NCI-H345 treated with DMSO at 0.1 percent for 48 hours (cell line): Measurements from ENCODE around the gene CIAO3.
A peak's percentile ranks its signal among the peaks of the same experiment; 100 is the strongest.
"Not testable (repeated sequence)": the region's sequence is repeated elsewhere in the genome, so short reads cannot be mapped to it uniquely, and the experiment has no call there.

Experiments
- DNase-seq: peaks from one replicate; lab custom pipeline; 2025; ENCODE audit not compliant: unreplicated experiment; lab: John Stamatoyannopoulos, UW

The CIAO3 gene

GRCh38 chr16:694863-695354 is 45.9 kb downstream of the CIAO3 start:
- DNase-seq: no peak

- DNase-seq: no peak
Measured at GRCh38 chr16:694187-694862, 46.5 kb downstream of the CIAO3 start.

DNA sequence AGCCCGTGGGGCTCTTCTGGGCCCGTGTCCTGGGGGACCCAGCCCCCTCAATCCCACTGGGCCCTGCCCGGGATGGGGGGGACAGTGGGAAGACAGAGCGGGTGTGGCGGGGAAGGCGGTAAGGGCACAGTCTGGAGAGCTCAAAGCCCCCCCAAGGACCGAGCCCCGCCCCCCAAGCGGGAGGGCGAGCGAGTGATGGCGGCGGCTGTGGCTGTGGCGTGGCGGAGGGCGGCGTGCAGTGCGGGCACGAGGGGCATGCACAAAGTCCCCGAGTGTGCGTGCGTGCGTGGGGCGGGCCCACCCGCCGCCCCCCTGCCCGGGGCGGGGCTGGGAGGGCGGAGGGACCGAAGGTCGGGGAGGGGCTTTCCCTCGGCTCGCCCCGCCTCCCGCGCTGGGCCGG is 47.0 kb downstream of the CIAO3 start:
- no peak for DNase-seq

DNA sequence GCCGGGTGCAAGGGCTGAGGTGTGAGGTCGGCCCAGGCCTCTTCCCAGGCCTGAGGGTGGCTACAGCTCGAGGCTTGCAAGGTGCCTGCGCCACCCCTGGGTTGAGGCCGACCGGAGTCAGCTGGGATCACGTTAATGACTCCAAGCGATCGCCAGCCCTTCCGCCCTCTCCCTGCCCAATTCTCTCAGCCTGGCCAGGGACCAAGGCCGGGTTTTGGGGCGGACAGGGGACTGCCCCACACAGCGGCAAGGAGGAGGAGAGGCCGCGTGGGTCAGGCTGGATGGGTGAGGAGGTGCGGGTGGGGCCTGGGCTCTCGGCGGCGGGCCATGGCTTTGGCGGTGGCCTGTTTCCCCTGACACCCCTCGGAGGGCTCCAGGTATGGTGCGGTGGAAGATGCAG is 47.4 kb downstream of the CIAO3 start:
- DNase-seq: no peak

DNA sequence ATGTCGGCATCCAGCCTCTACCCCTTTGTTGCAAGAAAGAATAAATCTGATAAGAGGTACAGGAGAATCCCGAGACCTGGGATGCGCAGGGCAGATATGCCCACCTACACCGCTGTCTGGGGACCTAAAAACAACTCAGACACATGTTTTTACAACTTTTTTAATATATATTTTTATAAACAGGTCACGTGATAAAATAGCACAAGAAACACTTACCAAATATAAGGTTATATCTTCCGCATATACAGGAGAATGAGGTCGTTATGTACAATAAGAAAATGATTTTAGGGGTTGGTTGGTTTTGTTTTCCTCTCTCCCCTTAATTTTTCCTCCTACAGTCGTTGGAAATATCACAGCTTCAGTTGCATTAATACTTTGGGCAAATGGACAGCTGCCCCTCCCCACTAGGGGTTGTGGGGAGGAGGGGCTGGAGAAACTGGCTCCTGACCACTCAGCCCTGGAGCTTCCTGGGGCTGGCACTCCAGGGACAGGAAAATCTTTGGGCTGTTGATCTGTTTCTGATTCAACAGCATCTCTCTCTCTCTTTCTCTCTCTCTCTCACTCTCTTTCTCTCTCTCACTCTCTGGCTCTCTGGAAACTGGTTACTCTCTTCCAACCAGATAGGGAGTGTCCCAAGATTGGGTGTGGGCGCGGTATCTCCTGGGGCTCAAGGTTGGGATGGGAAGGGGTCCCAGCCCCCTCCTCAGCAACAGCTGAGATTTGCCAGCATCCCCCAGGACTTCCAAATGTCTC is 48.3 kb downstream of the CIAO3 start:
- DNase-seq: no peak

DNA sequence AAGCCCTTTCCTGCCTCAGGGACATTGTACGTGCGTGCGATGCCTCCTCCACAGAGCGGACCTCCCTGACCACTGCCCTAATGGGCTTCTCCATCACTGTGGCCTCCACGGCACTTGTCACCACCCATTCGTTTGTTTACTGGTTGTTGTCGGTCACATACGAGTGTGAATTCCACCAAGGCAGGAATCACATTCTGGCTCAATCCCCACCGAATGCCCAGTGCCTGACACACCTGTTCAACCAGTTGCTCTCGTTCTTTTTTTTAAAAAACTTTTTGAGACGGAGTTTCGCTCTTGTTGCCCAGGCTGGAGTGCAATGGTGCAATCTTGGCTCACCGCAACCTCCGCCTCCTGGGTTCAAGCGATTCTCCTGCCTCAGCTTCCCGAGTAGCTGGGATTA is 49.6 kb downstream of the CIAO3 start:
- not testable (repeated sequence) for DNase-seq

DNA sequence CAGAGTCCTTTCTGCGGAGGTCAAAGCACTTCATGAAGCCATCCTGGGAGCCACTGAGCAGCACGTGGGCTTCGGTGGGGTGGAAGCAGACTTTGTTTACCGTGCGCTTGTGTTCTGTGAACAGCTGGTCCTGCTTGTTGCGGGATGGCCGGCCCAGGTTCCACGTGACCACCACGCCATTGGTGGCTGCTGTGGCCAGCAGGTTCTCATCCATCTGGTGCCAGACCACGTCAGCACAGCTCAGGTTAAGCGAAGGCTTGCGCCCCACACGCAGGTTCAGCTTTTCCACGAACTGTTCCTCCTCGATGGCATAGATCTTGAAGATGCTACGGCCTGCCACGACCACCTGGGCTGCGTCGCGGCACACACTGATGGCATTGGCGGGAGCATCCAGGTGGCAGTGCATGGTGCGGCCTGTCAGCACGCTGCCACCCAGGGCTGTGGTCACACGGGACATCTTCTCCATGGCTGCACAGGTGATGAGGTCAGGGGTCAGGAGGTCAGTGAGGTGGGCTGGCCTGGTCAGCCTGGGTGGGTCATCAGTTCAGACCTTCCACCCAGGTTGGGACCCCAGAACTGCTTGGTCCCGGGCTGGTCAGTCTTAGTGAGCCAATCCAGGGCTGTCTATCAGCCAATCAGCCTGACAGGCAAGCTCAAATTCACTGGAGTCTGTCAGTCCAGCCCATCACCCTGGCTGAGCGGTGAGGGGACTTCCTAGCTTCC is 51.5 kb downstream of the CIAO3 start:
- no peak for DNase-seq

DNA sequence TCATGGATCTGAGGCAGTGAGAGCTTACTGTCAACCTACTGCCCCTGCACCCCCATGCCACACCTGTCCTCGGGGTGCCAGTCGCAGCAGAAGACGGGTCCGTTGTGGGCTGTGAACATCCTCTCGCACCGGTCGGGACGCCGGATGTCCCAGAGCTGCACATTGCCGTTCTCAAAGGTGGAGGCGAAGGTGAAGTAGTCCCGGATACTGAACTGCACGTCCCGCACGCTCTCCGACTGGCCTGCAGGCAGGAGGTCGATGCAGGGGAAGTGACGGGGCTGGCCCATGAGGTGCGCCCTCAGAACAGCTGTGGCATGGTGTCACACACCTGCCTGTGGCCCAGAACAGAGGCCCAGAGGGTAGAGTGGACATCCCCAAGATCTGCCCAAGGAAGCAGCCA is 53.3 kb downstream of the CIAO3 start:
- DNase-seq: no peak

DNA sequence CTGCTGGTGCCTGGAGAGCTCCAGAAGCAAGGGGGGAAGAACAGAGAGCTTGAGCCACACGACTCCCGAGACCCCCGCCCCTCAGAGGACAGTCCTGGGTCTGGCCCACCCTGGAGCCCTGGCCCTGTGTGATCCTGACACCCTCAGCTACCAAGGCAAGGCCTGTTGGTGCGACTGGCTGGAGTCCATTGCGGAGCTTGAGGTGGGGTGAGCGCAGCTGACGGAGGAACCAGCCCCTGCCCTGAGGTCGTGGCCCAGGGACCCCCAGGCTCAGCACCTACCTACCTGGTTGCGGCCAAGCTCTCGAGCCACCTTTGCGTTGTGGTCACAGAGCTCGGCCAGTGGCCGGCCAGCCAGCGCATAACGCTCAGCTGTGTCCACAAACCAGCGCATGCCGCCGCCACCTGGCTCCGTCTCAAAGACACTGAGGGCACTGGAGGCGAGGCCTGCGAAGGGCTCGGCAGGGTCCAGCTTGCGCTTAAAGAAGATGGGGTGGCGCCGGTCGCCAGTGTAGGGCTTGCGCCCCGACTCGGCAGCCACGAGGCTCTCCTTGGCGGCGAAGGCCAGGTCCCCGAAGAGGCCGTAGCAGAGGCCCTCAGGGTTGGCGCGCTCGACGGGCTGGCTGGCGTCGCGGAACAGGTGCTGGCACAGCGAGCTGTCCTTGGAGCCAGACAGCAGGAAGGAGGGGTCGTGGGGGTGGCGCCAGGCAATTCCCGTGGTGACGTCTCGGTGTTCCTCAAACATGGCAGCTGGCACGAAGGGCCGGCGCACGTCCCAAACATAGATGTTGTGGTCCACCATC is 54.1 kb downstream of the CIAO3 start:
- no peak for DNase-seq

GRCh38 chr16:685967-686366 is 54.8 kb downstream of the CIAO3 start:
- no peak for DNase-seq

GRCh38 chr16:684961-685696 is 55.7 kb downstream of the CIAO3 start:
- DNase-seq: peak; percentile 66

- peak; percentile 92 for DNase-seq
Measured at GRCh38 chr16:684071-684794, 56.6 kb downstream of the CIAO3 start, which contains the start of gene JMJD8. TSS of gene JMJD8 (minus strand) at chr16:684334. CDS start at chr16:684319, 15 bp downstream.

DNA sequence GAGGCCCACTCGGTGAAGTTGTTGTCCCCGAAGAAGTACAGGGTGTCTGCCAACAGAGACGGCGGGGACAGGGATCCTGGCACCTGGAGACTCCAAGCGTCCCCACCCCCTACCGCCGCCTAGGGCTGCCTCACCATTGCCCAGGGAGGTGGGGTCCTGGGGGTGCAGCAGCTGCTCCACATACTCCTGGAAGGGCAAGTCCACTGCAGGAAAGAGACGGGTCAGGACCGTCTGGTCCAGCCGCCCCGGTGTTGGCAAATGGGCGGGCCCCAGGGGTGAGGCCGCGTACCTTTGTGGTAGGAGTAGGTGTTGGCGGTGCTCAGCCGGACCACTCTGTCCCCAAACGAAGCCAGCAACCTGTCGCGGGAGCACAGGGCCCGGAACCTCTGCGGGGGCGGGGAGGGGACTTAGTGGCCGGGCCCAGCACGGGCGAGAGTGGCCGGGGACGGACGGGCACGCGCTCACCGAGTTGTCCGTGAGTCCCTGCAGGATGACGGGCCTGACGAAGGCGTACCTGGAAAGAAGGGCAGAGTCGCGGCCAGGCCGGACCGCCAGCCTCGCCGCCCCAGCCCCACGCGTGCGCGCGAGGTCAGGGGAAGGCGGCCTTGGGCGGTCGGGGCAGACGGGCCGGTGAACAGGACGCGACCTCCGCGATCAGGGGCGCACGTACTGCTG is 57.3 kb downstream of the CIAO3 start:
- DNase-seq: no peak

DNA sequence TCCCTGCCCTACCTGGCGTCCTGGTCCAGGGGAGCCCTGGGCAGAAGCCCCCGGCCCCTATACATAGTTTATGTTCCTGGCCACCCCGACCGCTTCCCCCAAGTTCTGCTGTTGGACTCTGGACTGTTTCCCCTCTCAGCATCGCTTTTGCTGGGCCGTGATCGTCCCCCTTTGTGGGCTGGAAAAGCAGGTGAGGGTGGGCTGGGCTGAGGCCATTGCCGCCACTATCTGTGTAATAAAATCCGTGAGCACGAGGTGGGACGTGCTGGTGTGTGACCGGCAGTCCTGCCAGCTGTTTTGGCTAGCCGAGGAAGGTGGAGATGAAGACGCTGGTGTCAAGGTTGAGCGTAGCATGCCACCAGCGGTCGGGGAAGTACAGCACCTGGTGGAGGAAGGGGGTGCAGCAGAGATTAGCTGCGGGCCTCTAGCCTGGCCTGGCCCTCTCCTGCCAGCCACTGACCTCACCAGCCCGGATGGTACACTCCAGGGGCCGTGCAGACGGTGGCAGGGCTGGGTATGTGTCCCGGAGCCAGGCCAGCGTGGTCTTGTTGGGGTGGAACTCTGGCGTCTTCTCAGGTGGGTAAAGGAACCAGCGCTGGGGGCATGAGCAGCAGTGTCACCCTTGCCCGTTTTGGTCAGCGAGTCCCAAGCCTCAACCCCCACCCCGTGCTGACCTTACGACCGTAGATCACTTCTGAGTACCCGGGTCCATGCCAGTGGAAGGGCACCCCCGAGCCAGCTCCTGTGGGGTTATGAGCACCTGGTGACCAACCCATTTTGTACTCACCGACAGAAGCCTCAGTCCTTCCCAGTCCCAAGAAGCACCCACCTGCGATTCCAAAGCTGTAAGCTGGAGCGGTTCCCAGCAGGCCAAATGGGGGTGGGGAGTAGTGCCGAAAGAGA is 58.1 kb downstream of the CIAO3 start:
- DNase-seq: no peak

- no peak for DNase-seq
Measured at GRCh38 chr16:681746-682427, 58.9 kb downstream of the CIAO3 start.

GRCh38 chr16:680967-681745 is 59.6 kb downstream of the CIAO3 start:
- DNase-seq: no peak

DNA sequence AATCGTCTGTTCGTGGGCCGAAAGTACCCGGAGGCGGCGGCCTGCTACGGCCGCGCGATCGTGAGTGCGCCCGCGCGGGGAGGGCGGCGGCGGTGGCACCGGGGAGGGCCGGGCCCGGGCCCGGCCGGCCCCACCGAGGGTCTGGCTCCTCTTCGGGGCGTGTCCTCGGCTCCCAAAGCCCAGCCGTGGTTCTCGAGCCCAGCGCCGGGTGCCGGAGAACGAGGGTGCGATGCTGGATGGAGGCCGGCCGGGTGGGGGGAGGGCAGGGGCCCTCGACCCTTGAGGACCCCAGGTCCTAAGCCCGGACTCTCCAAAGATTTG is 60.2 kb downstream of the CIAO3 start:
- no peak for DNase-seq
